HUES48 (cell line): ENCODE measurements around the gene S100A4.

Experiments used
- H3K27ac ChIP-seq: one replicate; pipeline ENCODE4 v1.7.0; 2013; ENCODE audit warnings: low read depth, low read length, inconsistent platforms
- H3K27me3 ChIP-seq: 2 replicates; pipeline ENCODE4 v1.6.1; 2013; ENCODE audit warnings: mild to moderate bottlenecking, low read length; ENCODE audit not compliant: control insufficient read depth, insufficient read depth
- H3K36me3 ChIP-seq: 2 replicates; pipeline ENCODE4 v1.6.1; 2013; ENCODE audit warnings: low read length; ENCODE audit not compliant: control insufficient read depth, insufficient read depth
- H3K4me1 ChIP-seq: 2 replicates; pipeline ENCODE4 v1.6.1; 2013; ENCODE audit warnings: mild to moderate bottlenecking, low read length; ENCODE audit not compliant: control insufficient read depth, insufficient read depth
- H3K4me3 ChIP-seq: 2 replicates; pipeline ENCODE4 v1.5.1; 2013; ENCODE audit warnings: mild to moderate bottlenecking, low read depth, low read length
- H3K9ac ChIP-seq: 2 replicates; pipeline ENCODE4 v1.6.1; 2013; ENCODE audit warnings: mild to moderate bottlenecking, low read depth, low read length, moderate library complexity
- H3K9me3 ChIP-seq: 2 replicates; pipeline ENCODE4 v1.6.1; 2013; ENCODE audit warnings: low read length; ENCODE audit not compliant: control insufficient read depth, insufficient read depth

S100A4 gene

GRCh38 chr1:153556348-153556747 lies 10.7 kb upstream of the S100A4 start:
- Histone ChIP-seq H3K9ac (no peak overlapping the region), H3K27ac (no peak overlapping the region), H3K36me3 (no peaks in the 10 kb centered on the region), H3K4me3 (no peak overlapping the region), H3K9me3 (no peaks in the 10 kb centered on the region), H3K4me1 (no peaks in the 10 kb centered on the region), H3K27me3 (no peaks in the 10 kb centered on the region)

GRCh38 chr1:153553830-153554541 lies 8.4 kb upstream of the S100A4 start:
- Histone ChIP-seq H3K27ac (no peak overlapping the region), H3K27me3 (no peaks in the 10 kb centered on the region), H3K4me3 (no peak overlapping the region), H3K9ac (no peak overlapping the region), H3K9me3 (no peaks in the 10 kb centered on the region), H3K4me1 (peaks cover 6% of the 10 kb centered on the region; the same call in 1 of the 2 replicates), H3K36me3 (no peaks in the 10 kb centered on the region)

- no peak overlapping the region for H3K4me3 ChIP-seq
- H3K9me3 ChIP-seq, result no peaks in the 10 kb centered on the region
- H3K4me1 ChIP-seq, result peaks cover 9% of the 10 kb centered on the region; the same call in 1 of the 2 replicates
- no peak overlapping the region for H3K27ac ChIP-seq
- no peaks in the 10 kb centered on the region for H3K27me3 ChIP-seq
- H3K36me3 ChIP-seq, result no peaks in the 10 kb centered on the region
- H3K9ac ChIP-seq, result no peak overlapping the region
These were observed 7.5 kb upstream of the S100A4 start for GRCh38 chr1:153553096-153553495.

GRCh38 chr1:153552335-153552734 lies 6.7 kb upstream of the S100A4 start:
- Histone ChIP-seq H3K4me1 (peaks cover 13% of the 10 kb centered on the region; the same call in 1 of the 2 replicates), H3K9ac (no peak overlapping the region)

GRCh38 chr1:153550827-153551500 lies 5.4 kb upstream of the S100A4 start:
- no peaks in the 10 kb centered on the region for H3K9me3 ChIP-seq
- H3K27ac ChIP-seq, result no peak overlapping the region
- no peaks in the 10 kb centered on the region for H3K36me3 ChIP-seq
- no peak overlapping the region for H3K4me3 ChIP-seq
- H3K9ac ChIP-seq, result no peak overlapping the region
- peaks cover 17% of the 10 kb centered on the region; the same call in 1 of the 2 replicates for H3K4me1 ChIP-seq
- no peaks in the 10 kb centered on the region for H3K27me3 ChIP-seq

More at GRCh38 chr1:153552335-153552734, 6.7 kb upstream of the S100A4 start:
- H3K27me3 ChIP-seq, result no peaks in the 10 kb centered on the region
- H3K4me3 ChIP-seq, result no peak overlapping the region
- no peaks in the 10 kb centered on the region for H3K36me3 ChIP-seq
- H3K9me3 ChIP-seq, result no peaks in the 10 kb centered on the region
- no peak overlapping the region for H3K27ac ChIP-seq

- Histone ChIP-seq H3K27ac (no peak overlapping the region), H3K9ac (no peak overlapping the region), H3K27me3 (no peaks in the 10 kb centered on the region), H3K4me3 (no peak overlapping the region), H3K4me1 (peaks cover 22% of the 10 kb centered on the region), H3K36me3 (no peaks in the 10 kb centered on the region), H3K9me3 (no peaks in the 10 kb centered on the region)
These were observed 4.8 kb upstream of the S100A4 start for GRCh38 chr1:153550398-153550758.

GRCh38 chr1:153549741-153550397 lies 4.3 kb upstream of the S100A4 start:
- Histone ChIP-seq H3K27me3 (no peaks in the 10 kb centered on the region), H3K9ac (no peak overlapping the region), H3K4me3 (no peak overlapping the region), H3K4me1 (peaks cover 25% of the 10 kb centered on the region), H3K9me3 (no peaks in the 10 kb centered on the region), H3K27ac (no peak overlapping the region), H3K36me3 (no peaks in the 10 kb centered on the region)

- H3K36me3 ChIP-seq, result no peaks in the 10 kb centered on the region
- no peaks in the 10 kb centered on the region for H3K9me3 ChIP-seq
- no peak within 1 kb of the TSS for H3K27ac ChIP-seq
- no peak within 1 kb of the TSS for H3K9ac ChIP-seq
- H3K4me3 ChIP-seq, result no peak within 1 kb of the TSS
- H3K4me1 ChIP-seq, result peaks cover 30% of the 10 kb centered on the region
- no peaks in the 10 kb centered on the region for H3K27me3 ChIP-seq
These were observed 3.4 kb upstream of the S100A4 start, which contains the start of gene S100A3 for GRCh38 chr1:153548722-153549688. Gene S100A3 (minus strand): TSS chr1:153549258. CDS start chr1:153548485, 773 bp downstream.

- Histone ChIP-seq H3K4me3 (no peak overlapping the region), H3K27me3 (no peaks in the 10 kb centered on the region), H3K9me3 (no peaks in the 10 kb centered on the region), H3K9ac (no peak overlapping the region), H3K4me1 (peaks cover 30% of the 10 kb centered on the region), H3K27ac (no peak overlapping the region), H3K36me3 (no peaks in the 10 kb centered on the region)
These were observed 2.2 kb upstream of the S100A4 start for GRCh38 chr1:153547560-153548551.
